GM18873 (cell line): ENCODE results near the gene SLITRK3.

Experiments used
- ATAC-seq: cut with Tn5 transposase; IDR thresholded peaks from one replicate; pipeline ENCODE4 v1.9.1; 2021; ENCODE audit warnings: mild to moderate bottlenecking, moderate library complexity, moderate number of reproducible peaks; ENCODE audit not compliant: unreplicated experiment, low FRiP score

The SLITRK3 gene, protein sequence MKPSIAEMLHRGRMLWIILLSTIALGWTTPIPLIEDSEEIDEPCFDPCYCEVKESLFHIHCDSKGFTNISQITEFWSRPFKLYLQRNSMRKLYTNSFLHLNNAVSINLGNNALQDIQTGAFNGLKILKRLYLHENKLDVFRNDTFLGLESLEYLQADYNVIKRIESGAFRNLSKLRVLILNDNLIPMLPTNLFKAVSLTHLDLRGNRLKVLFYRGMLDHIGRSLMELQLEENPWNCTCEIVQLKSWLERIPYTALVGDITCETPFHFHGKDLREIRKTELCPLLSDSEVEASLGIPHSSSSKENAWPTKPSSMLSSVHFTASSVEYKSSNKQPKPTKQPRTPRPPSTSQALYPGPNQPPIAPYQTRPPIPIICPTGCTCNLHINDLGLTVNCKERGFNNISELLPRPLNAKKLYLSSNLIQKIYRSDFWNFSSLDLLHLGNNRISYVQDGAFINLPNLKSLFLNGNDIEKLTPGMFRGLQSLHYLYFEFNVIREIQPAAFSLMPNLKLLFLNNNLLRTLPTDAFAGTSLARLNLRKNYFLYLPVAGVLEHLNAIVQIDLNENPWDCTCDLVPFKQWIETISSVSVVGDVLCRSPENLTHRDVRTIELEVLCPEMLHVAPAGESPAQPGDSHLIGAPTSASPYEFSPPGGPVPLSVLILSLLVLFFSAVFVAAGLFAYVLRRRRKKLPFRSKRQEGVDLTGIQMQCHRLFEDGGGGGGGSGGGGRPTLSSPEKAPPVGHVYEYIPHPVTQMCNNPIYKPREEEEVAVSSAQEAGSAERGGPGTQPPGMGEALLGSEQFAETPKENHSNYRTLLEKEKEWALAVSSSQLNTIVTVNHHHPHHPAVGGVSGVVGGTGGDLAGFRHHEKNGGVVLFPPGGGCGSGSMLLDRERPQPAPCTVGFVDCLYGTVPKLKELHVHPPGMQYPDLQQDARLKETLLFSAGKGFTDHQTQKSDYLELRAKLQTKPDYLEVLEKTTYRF

DNA sequence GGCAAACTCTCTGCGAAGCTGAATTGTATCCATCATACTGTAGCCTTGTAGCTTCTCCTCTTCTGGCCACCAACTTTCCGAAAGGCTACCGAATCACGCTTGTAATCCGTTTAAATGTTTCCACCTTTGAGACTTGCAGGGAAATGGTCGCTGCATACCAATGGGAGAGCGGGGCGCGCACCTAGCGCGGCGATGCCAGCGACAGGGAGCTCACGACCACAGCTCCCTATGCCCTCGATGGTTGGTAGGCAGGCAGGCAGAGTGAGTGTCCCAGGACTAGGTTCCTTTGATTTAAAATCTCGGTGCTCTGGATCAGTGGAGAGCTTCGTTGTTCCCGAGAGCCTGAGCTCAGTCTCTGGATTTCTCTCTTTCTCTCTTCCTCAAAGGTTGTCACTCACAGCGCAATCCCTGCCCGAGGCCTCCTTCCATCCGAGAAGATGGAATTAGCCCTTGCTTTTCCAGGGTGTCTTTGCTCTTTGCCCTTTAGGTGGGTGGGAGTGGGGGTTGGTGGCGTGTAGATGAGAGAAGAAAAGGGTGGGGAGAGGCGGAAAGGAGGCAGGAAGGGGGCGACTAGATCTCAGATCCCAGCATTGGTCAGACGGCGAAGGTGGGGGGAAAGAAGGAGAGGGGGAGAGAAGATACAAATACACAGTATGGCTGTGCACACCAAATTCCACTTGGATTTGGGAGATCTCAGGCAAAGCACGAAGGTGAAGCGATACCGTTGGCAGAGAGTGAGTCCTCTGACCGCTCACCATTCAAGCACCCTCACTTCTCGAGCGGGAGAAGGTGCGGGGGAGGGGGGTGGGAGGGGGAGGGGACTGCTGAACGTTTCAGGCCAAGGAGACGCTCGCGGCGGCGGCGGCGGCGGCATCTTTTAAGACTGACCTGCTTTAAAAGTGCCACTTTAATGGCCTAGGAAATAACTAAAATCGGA, at the start of gene SLITRK3:
Gene SLITRK3 (minus strand): TSS at position 745 of the 937 bp plus-strand sequence. CDS start 5,554 bp downstream, outside the sequence.
- ATAC-seq, result no peak

DNA sequence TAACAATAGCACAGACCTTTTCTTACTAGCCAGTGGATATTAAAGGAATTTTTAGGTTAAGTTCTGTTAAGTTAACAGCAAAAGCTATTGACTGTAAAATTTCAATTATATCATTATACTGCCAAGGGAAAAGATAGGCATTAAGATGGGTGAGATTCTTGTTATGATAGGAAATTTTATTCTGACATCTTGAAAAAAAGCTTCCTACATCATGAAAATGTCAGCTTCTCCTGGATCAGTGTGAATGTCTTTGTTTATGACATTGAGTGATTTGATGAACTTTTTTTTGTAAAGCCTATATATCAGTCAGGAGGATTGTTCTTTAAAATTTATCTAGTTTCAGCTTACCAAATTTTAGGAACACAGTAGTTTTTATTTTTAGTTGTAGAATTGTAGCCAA, 47.4 kb upstream of the SLITRK3 start:
- no peak for ATAC-seq

- no peak for ATAC-seq
Observed at GRCh38 chr3:165233501-165234195, 37.5 kb upstream of the SLITRK3 start.

DNA sequence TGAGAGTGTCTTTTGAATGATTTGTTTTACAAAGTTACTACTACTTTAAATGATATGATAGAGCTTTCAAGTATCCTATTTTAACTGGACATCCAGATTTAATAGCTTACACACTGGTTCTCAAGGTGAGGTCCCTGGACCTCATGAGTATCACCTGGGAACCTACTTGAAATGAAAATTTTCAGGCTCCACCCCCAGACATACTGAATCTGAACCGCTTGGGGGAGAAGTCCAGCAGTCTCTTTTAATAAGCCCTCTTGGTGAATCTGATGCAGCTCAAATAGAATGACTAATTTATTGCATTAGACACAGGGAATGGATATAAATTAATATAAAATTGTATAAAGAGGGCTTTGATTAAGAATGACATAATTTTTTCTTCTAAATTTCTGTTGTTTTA, 29.4 kb upstream of the SLITRK3 start:
- ATAC-seq, result no peak

DNA sequence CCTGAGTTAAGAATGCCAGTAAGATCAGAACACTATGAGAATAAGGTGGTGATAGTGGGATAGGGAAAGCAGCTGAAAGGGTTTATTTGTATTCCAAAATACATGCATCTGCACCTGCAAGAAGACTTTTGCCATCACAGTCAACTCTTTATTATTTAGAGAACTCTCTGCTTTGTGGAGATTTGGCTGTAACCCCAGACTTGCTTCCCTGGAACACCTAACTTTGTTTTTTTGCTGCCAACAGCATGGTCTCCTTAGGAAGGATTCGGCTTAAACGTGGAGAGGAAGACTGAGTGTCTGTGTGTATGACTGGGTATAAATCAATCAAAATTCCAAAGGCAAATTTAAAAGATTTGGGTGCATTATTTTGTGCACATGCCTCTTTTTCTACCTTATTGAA, 21.6 kb upstream of the SLITRK3 start:
- ATAC-seq, result no peak

GRCh38 chr3:165212580-165212979, 16.4 kb upstream of the SLITRK3 start:
- ATAC-seq, result no peak

- no peak for ATAC-seq
Observed at GRCh38 chr3:165211721-165212120, 15.5 kb upstream of the SLITRK3 start.

GRCh38 chr3:165210727-165211126, 14.5 kb upstream of the SLITRK3 start:
- ATAC-seq, result no peak

DNA sequence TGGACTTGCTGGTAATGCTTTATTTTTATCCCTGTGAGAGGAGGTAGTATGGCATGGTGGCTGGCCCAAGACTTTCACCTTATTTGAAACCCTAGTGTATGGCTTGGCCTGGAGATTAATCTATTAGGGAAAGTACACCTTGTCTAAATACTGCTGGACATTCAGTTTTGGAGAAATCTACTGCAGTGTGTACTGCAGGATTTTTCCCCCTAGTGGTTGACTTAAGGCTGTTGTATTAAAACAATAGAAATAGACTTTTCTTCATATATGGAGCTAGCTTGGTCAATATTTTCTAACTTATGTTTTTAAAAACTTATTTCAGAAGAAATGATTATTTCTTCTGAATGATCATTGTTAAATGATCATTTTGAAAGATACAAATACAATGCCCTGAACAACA, 13.9 kb upstream of the SLITRK3 start:
- no peak for ATAC-seq

GRCh38 chr3:165206454-165207266, 10.5 kb upstream of the SLITRK3 start:
- ATAC-seq, result peak; percentile 78

DNA sequence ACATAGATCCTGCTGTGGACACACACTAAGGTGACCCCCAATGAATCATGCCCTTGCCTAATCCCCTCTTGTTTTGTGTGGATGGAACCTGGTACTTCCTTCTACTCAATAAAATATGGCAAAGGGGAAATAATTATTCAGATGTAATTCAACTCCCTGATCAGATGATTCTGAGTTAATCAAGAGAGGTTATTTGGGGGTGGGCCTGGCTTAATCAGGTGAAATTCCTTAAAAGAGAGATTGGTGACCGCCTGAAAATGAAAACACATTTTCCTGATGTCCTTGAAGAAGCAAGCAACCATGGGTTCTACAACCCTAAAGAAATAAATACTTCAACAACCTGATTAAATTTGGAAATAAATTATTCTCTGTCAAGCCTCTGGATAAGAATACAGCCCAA, 8.3 kb upstream of the SLITRK3 start:
- ATAC-seq, result no peak

GRCh38 chr3:165202995-165203394, 6.8 kb upstream of the SLITRK3 start:
- no peak for ATAC-seq

DNA sequence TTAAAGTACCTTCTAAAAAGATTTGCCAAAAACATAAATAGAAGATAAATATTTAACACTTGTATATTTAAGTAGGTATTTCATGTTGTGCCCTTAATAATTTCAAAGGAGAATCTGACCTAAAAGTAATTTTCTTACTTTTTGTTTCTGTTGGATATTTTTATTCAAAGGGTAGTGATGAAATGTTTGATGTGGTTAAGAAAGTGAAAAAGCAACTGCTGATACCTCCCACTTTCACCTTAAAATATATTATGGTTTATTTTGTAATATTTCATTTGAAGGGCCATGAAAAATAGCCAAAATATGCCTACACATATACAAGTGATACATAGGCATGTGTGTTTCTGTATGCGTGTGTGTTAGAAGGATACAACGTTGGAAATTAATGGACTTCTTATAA, 5.8 kb upstream of the SLITRK3 start:
- no peak for ATAC-seq

GRCh38 chr3:165197481-165197800, 1.3 kb upstream of the SLITRK3 start:
- no peak for ATAC-seq

DNA sequence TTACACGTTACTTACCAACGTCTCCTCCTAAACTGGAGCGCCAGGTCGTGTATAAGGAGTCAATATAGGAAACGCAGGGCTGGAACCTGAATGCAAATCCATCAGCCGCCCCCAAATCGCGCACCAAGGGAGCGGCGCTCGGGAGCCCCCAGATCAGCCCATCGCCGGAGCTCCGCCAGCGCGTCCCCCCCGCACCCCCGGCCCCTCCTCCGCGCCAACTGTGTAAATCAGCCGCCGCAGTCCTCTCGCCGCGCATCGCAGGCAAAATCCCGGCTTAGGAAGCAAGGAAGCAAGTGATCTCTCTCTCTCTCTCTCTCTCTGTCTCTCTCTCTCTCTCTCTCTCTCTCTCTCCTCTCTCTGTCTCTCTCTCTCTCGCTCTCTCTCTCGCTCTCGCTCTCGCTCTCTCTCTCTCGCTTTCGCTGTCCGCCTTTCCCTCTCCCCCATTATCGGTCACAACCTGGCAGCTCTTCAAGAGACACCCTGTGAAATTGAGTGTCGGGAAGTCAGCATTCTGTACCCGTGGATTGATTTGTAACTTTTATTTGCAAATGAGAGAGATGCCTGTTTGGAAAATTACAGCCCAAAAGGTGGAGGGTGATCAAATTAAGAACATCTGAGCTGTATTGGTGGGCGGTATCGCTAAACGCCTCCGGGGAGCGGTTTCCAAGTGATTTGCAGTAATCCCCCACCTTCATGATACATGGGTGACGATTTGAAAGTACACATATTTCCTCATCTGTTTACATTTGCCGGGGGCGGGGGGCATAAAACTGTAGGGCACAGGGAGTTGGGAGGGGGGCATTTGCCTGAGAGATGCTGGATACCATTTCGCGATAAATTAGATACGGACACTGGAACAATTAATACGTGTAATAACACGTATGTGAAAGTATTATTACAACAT, 645 bp upstream of the SLITRK3 start:
- no peak for ATAC-seq

DNA sequence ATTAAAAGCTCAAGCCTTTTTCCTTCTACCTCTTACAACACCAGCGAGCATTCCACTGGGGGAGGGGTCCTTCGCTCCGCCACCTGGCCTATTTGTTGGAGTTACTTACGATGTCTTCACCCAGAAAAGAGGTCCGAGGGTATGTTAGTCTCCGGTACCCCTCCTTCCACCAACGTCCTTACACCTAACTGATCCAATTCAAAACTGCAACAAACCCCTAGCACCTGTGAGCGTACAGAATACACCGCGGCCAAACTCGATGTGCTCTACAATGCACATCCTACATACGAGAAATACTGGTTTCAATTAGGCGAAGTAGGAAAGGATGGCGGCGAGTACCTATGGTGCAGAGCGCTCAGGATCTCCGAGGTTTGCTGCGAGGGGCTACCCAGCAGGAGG, 944 bp downstream of the SLITRK3 start:
- no peak for ATAC-seq

- no peak for ATAC-seq
Observed at GRCh38 chr3:165194511-165195240, 1.5 kb downstream of the SLITRK3 start.
